HG03378 (cell line): ENCODE measurements around the gene CCL26.
"Not testable (repeated sequence)": the region's sequence is repeated elsewhere in the genome, so short reads cannot be mapped to it uniquely, and the experiment has no call there.

Experiments used
- ATAC-seq: cut with Tn5 transposase; IDR thresholded peaks from one replicate; pipeline ENCODE4 v1.9.1; 2021; ENCODE audit warnings: mild to moderate bottlenecking, moderate library complexity; ENCODE audit not compliant: unreplicated experiment

Gene CCL26

GRCh38 chr7:75739796-75740672 is 32.0 kb downstream of the CCL26 start:
- ATAC-seq, result peak; percentile 37

DNA sequence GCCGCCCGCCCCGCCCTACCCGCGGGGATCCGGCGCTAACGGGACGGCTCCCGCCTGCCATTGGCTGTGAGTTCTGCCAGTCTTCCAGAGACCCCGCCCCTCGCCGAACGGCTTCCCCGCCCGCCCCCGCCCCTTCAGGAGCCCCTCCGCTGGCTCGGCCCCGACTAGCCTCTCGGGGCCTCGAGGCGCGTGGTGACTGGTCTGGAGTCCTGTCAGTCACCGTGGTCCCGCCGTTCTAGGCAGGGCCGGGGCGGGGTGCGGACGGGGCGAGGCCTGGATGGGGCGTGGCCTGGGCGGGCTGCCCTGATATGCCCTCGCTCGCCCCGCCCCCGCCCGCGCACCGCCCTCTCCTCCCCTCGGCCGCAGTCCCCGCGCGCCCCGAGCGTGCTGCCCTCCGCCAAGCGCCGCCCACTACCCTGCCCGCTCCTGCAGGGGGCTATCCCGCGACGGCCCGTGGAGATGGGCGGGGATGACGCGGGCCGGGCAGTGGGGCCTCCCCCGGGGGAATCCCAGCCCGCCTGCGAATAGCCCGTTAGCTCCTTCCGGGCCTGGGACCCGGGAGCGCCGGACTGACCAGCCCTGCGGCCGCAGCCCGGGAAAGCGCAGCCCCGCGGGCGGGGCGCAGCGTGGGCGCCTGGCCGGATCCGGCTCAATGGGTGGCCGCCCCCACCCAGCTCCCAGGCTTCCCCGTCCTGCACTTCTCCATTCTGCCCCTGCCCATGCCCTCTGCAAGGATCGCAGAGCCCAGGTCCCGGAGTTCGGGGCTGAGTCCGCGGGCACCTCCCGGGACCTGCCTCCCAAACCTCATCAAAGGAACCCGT is 32.8 kb downstream of the CCL26 start:
- peak; percentile 67 for ATAC-seq

DNA sequence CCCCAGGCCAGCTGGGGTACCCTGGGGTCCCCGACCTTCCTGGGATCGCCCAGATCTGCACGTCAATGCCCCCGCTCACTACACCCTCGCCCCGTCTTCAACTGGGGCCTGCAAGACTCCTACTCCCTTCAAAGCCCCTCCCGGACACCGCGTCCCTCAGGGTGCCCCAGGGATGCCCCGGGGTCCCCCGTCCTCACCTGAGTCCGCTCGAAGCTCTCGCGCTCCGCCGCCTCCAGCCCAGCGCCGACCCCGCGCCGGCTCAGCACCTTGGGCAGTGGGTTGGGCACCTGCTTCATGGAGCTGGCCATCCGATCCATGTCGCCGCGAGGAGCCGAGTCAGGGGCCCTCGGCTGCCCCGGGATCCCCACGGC is 33.4 kb downstream of the CCL26 start, which contains the start of gene HIP1:
Gene HIP1, minus strand, starts transcription at position 338 of the 371 bp plus-strand sequence. Its CDS starts 21 bp downstream, at position 317.
- ATAC-seq, result no peak

GRCh38 chr7:75737856-75738603 is 34.0 kb downstream of the CCL26 start:
- ATAC-seq, result no peak

DNA sequence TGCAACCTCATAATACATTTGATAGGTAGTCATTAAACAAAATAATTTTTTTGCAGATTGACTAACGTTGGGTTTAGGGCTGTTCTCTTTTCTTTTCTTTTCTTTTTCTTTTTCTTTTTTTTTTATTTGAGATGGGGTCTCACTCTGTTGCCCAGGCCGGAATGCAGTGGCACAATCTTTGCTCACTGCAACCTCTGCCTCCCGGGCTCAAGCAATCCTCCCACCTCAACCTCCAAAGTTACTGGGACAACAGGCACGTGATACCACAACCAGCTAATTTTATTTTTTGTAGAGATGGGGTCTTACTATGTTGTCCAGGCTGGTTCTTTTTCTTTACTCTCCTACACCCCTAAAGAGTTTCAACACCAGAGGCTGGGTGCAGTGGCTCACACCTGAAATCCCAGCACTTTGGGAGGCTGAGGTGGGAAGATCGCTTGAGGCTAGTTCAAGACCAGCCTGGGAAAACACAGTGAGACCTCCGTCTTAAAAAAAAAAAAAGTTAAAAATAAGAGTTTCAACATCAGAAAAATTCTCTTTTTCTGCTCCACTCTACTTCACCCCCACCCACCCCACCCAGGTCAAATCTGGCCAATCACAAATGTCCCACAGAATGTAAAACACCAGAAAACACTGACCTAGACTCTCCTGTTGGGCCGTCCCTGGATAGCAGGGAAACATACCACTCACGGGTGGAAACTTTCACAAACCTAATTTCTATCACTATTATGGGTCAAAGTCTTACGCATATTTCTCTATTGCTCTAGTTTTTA is 36.2 kb downstream of the CCL26 start:
- ATAC-seq, result no peak

- ATAC-seq, result no peak
Measured at GRCh38 chr7:75734586-75735458, 37.2 kb downstream of the CCL26 start.

- ATAC-seq, result no peak
Measured at GRCh38 chr7:75732764-75733630, 39.0 kb downstream of the CCL26 start.

DNA sequence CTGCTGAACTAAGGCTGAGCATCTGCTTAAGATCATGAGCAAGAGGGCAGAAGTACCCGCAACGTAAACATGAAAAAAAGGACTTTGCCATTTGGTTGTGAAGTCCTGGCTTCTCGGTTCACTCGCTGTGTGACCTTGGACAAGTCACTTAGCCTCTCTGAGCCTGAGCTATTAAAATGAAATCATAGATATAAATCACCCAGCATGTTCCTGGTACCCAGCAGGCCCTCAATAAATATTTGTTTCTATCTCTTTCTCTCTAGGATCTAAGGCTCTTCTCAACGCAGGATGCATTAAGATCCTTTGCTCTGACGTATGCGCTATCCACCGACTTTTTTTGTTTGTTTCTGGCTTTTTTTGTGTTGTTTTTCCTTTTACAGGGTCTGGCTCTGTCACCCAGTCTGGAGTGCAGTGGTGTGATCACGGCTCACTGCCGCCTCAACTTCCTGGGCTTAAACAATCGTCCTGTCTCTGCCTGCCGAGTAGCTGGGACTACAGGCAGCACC is 39.9 kb downstream of the CCL26 start:
- no peak for ATAC-seq

DNA sequence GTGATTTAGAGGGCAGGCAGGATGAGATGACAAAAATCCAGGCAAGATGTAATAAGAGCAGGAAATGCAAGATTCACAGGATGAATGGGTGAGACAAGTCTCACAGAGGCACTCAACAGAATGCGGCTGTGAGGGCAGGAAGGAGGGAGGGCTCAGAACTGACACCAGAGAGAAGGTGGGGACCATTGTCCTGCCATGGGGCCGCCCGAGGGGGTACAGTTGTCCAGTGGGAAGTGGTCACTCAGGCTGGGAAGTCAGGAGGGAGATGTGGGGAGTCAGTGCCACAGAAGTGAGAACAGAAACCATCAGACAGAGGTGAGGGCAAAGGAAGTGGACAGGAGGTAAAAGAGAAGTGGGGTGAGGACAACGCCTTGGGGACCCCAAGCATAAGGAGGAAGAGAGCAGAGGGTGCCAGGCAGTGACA is 42.1 kb downstream of the CCL26 start:
- no peak for ATAC-seq

GRCh38 chr7:75727881-75728593 is 44.0 kb downstream of the CCL26 start:
- no peak for ATAC-seq

DNA sequence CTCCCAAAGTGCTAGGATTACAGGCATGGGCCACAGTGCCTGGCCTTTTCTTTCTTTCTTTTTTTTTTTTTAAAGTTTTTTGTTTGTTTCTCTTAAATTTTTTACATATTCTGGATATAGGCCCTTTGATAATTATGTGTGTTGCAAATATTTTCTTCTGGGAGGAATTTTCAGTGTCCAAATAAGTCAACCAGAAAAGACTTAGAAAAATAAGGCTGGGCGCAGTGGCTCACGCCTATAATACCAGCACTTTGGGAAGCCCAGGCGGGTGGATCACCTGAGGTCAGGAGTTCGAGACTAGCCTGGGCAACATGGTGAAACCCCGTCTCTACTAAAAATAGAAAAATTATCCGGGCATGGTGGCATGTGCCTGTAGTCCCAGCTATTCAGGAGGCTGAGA is 44.7 kb downstream of the CCL26 start:
- ATAC-seq, result not testable (repeated sequence)

GRCh38 chr7:75725306-75725705 is 46.7 kb downstream of the CCL26 start:
- no peak for ATAC-seq

- ATAC-seq, result no peak
Measured at GRCh38 chr7:75723444-75723843, 48.6 kb downstream of the CCL26 start.

DNA sequence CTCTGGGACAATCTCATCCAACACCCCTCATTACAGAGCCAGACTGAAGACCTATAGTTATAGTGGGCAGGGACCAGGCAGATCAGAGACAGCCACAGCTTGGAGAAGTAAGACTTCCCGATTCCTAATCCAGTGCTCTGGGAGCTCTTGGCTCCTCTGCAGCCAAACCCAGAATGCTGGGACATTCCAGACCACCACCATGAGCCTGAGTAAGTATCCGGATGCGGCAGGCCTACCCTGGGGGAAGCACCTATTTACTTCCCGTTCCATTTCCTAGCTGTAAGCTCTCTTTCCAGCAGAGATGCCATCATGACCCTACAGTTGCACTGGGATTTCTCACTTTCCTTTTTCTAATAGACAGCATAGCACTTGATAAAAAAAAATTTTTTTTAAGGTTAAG is 49.6 kb downstream of the CCL26 start:
- ATAC-seq, result no peak

DNA sequence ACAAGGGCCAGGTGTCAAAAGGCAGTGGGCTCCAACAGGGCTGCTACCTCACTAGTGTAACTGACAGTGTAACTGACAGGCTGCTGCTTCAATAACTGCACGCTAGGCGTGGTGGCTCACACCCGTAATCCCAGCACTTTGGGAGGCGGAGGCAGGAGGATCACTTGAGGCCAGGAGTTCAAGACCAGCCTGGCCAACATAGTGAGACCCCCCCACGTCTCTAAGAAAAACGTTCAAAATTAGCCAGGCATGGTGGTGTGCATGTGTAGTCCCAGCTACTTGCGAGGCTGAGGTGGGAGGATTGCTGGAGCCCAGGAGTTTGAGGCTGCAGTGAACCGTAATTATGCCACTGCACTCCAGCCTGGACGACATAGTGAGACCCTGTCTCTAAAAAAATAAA is 50.1 kb downstream of the CCL26 start:
- not testable (repeated sequence) for ATAC-seq

DNA sequence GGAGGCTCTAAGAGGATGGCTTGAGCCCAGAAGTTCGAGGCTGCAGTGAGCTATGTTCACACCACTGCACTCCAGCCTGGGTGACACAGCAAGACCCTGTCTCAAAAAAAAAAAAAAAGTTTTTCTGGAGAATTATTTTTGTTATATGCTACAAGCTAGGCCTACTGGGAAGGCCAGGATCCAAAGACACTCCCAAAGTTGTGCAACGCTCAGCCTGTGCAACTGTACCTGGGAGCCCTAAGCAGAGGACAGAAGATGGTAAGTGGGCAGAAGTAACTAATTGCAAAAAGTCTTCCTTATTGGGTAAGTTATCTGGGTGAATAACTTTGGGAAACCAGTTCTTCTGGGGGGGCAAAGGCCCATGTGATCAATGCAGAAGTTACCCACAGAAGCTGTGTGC is 50.6 kb downstream of the CCL26 start:
- ATAC-seq, result no peak

DNA sequence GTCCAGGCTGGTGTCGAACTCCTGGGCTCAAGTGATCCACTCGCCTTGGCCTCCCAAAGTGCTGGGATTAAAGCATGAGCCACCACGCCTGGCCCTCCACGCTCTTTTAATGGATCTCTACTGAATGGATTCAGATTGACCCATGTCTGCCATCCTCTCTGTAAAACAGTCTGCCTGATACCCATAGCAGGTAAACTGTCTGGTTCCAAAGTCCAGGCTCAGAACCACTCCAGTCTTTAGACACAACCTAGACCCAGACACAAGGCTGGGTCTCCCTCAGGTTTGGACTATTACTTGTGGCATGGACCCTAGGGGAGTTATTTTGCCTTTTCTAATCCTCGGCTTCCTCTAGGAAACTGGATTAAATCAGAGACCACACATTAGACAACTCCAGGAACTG is 52.4 kb downstream of the CCL26 start:
- no peak for ATAC-seq
